Testis (tissue), 3 donors: Measurements from ENCODE around the gene MB21D2. TPM values are rescaled to one million over a fixed set of nuclear protein-coding genes. Genes with fewer than 3 reads are reported as not detected.
"Not testable (repeated sequence)": the region's sequence is repeated elsewhere in the genome, so short reads cannot be mapped to it uniquely, and the experiment has no call there.

Source experiments
- DNase-seq: peaks from one replicate; pipeline ENCODE4 v3.0.0-alpha.2; 2019
- H3K27ac ChIP-seq, 2 donors: fragments of 200-600 bp; sonication (generic); one replicate each; pipeline ENCODE4 v1.5.1; 2019
- H3K27me3 ChIP-seq: fragments of 200-600 bp; sonication (generic); one replicate; pipeline ENCODE4 v1.5.1; 2019
- H3K36me3 ChIP-seq: fragments of 200-600 bp; sonication (generic); one replicate; pipeline ENCODE4 v1.5.1; 2017; ENCODE audit warnings: low read depth; ENCODE audit errors: missing control alignments
- H3K4me1 ChIP-seq: fragments of 200-600 bp; sonication (generic); one replicate; pipeline ENCODE4 v1.5.1; 2019
- H3K4me3 ChIP-seq, 2 donors: fragments of 200-600 bp; sonication (generic); one replicate each; pipeline ENCODE4 v1.5.1; 2017 to 2019
- H3K9me3 ChIP-seq: fragments of 200-600 bp; sonication (generic); one replicate; pipeline ENCODE4 v1.5.1; 2017
- POLR2A ChIP-seq: fragments of 450-650 bp; IDR thresholded peaks from one replicate; pipeline ENCODE4 v1.6.1; 2017; ENCODE audit warnings: antibody characterized with exemption, mild to moderate bottlenecking, moderate library complexity
- WGBS, 2 donors: methylation state at CpG; one replicate each; pipeline ENCODE4 v1.1.5; 2018; 5-methylcytosine and 5-hydroxymethylcytosine counted together
- intact Hi-C: fragments of 100-400 bp; cut with DNase I; formaldehyde crosslinking; loops from one replicate; pipeline ENCODE4 v1.15.1; 2023; ENCODE audit warnings: low total_unique reads
- polyA plus RNA-seq: library from polyadenylated mRNA; stranded (reverse); fragments of 350-450 nt; fragmentation: Illumina TruSeq; extraction: RNeasy Lipid Tissue Mini Kit (QIAGEN cat#74804); gene quantifications from one replicate; pipeline ENCODE4 v1.2.3, GENCODE V29; 2014; ENCODE audit warnings: low read depth, low replicate concordance; ENCODE audit not compliant: insufficient read depth
- total RNA-seq, 2 donors: library from RNA; depleted of rRNA; stranded (reverse); fragments of >200 nt; gene quantifications; one replicate each; pipeline ENCODE4 v1.2.3, GENCODE V29; 2016
- TF ChIP-seq, protein P1 (sequence below), 3 experiments: fragments of 450-650 bp in 2 of 3; fragments of 200-600 bp in 1 of 3; sonication (generic) in 1 of 3; IDR thresholded peaks; one replicate each; pipeline ENCODE4 v1.5.1; 2016 to 2019; ENCODE audit warnings: antibody characterized with exemption in 3 of 3, mild to moderate bottlenecking in 2 of 3, moderate library complexity in 1 of 3

MB21D2 gene
- total and polyA plus RNA-seq, 3 donors from 2014 or later = 13.4 to 29.2 (median 23.9) TPM

DNA sequence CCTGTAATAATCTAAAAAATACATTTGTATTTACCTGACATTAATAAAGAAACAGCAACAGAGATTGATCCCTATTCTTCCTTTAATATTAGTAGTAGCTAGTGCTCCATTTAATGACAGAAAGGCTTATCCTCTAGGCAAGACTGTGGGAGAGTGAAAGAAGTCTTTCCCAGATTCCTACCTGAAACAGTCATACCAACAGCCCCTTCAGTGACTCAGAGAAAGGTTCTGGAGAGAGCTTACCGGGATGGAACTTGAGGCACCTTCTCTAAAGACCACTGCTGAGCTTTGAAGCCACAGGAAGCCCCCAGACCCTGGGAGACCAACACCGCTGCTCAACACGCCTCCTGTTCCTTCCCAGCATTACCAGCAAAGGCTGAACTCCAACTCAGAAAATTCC, 123.4 kb downstream of the MB21D2 start:
- H3K27me3 ChIP-seq = no peaks in the 10 kb centered on the region
- 77 to 84% methylated on average over 3 of the region's 3 CpGs for WGBS, 2 donors
- DNase-seq = no peak
- no peaks in the 10 kb centered on the region for H3K9me3 ChIP-seq
- intact Hi-C loops = no loop called here
- H3K4me3 ChIP-seq = no peak overlapping the region
- no peak overlapping the region for H3K27ac ChIP-seq
- H3K4me1 ChIP-seq = peaks cover 12% of the 10 kb centered on the region
- H3K36me3 ChIP-seq = no peaks in the 10 kb centered on the region
- TF ChIP-seq, protein P1, sequence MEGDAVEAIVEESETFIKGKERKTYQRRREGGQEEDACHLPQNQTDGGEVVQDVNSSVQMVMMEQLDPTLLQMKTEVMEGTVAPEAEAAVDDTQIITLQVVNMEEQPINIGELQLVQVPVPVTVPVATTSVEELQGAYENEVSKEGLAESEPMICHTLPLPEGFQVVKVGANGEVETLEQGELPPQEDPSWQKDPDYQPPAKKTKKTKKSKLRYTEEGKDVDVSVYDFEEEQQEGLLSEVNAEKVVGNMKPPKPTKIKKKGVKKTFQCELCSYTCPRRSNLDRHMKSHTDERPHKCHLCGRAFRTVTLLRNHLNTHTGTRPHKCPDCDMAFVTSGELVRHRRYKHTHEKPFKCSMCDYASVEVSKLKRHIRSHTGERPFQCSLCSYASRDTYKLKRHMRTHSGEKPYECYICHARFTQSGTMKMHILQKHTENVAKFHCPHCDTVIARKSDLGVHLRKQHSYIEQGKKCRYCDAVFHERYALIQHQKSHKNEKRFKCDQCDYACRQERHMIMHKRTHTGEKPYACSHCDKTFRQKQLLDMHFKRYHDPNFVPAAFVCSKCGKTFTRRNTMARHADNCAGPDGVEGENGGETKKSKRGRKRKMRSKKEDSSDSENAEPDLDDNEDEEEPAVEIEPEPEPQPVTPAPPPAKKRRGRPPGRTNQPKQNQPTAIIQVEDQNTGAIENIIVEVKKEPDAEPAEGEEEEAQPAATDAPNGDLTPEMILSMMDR (IDR thresholded peaks at IDR 0.05) = no peak
- TF ChIP-seq POLR2A = no peak

DNA sequence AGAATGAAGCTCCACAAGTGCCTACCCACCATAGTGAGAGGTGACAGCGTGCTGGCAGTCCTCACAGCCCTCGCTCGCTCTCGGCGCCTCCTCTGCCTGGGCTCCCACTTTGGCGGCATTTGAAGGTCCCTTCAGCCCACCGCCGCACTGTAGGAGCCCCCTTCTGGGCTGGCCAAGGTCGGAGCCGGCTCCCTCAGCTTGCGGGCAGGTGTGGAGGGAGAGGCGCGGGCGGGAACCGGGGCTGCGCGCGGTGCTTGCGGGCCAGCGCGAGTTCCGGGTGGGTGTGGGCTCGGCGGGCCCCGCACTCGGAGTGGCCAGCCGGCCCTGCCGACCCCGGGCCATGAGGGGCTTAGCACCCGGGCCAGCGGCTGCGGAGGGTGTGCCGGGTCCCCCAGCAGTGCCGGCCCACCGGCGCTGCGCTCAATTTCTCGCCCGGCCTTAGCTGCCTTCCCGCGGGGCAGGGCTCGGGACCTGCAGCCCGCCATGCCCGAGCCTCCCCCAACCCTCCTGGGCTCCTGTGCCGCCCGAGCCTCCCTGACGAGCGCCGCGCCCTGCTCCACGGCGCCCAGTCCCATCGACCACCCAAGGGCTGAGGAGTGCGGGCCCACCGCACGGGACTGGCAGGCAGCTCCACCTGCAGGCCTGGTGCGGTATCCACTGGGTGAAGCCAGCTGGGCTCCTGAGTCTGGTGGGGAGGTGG, 128.7 kb downstream of the MB21D2 start:
- H3K9me3 ChIP-seq, H3K27me3 ChIP-seq, H3K36me3 ChIP-seq, intact Hi-C loops, H3K27ac ChIP-seq: not testable (repeated sequence)
- Histone ChIP-seq H3K4me1 (peaks cover 12% of the 10 kb centered on the region), H3K4me3 (peak overlapping the region; percentile 27 to 45)
- WGBS, 2 donors = 61 to 95% methylated on average over 11 to 49 of the region's 57 CpGs
- peak; percentile 62 for DNase-seq

- WGBS, 2 donors = 92 to 93% methylated on average over 3 of the region's 3 CpGs
- Histone ChIP-seq H3K9me3 (no peaks in the 10 kb centered on the region), H3K27ac (no peak overlapping the region), H3K4me3 (no peak overlapping the region), H3K36me3 (no peaks in the 10 kb centered on the region), H3K4me1 (no peaks in the 10 kb centered on the region), H3K27me3 (no peaks in the 10 kb centered on the region)
- TF ChIP-seq, protein P1 (IDR thresholded peaks at IDR 0.05) = no peak
- TF ChIP-seq POLR2A = no peak
- intact Hi-C loops = no loop called here
- no peak for DNase-seq
These were observed 139.1 kb downstream of the MB21D2 start for GRCh38 chr3:192778508-192778907.

- 74 to 85% methylated on average over 4 of the region's 4 CpGs for WGBS, 2 donors
- H3K4me1 ChIP-seq, H3K27ac ChIP-seq, H3K36me3 ChIP-seq, DNase-seq, H3K4me3 ChIP-seq, intact Hi-C loops, H3K9me3 ChIP-seq, H3K27me3 ChIP-seq: not testable (repeated sequence)
These were observed 143.3 kb downstream of the MB21D2 start for GRCh38 chr3:192774341-192774740.

GRCh38 chr3:192772240-192772894, 145.3 kb downstream of the MB21D2 start:
- Histone ChIP-seq H3K9me3 (no peaks in the 10 kb centered on the region), H3K4me1 (no peaks in the 10 kb centered on the region), H3K27ac (no peak overlapping the region), H3K27me3 (no peaks in the 10 kb centered on the region), H3K4me3 (no peak overlapping the region), H3K36me3 (no peaks in the 10 kb centered on the region)
- DNase-seq = peak; percentile 62
- WGBS, 2 donors = 60 to 65% methylated on average over 5 of the region's 5 CpGs
- intact Hi-C loops = no loop called here
- TF ChIP-seq, protein P1 (IDR thresholded peaks at IDR 0.05) = peak in 1 of 3 experiments; percentile 2
- TF ChIP-seq POLR2A = no peak
